HG02884 (cell line): ENCODE measurements around the gene PCBP3.

ENCODE experiments used
- ATAC-seq: cut with Tn5 transposase; IDR thresholded peaks from one replicate; pipeline ENCODE4 v1.9.1; 2021; ENCODE audit warnings: mild to moderate bottlenecking, moderate library complexity; ENCODE audit not compliant: unreplicated experiment

The PCBP3 gene

GRCh38 chr21:45918011-45918410 lies 274.5 kb downstream of the PCBP3 start:
- no peak for ATAC-seq

GRCh38 chr21:45918835-45919447 lies 275.4 kb downstream of the PCBP3 start:
- ATAC-seq = no peak

- ATAC-seq = no peak
Measured at GRCh38 chr21:45919593-45919992, 276.1 kb downstream of the PCBP3 start.

- ATAC-seq = no peak
Measured at GRCh38 chr21:45920824-45921600, 277.5 kb downstream of the PCBP3 start.

- no peak for ATAC-seq
Measured at GRCh38 chr21:45921917-45922316, 278.4 kb downstream of the PCBP3 start.

- ATAC-seq = no peak
Measured at GRCh38 chr21:45922648-45923047, 279.1 kb downstream of the PCBP3 start.

- ATAC-seq = no peak
Measured at GRCh38 chr21:45923146-45923545, 279.6 kb downstream of the PCBP3 start.

- ATAC-seq = no peak
Measured at GRCh38 chr21:45926281-45926680, 282.8 kb downstream of the PCBP3 start.

- no peak for ATAC-seq
Measured at GRCh38 chr21:45927032-45927431, 283.5 kb downstream of the PCBP3 start.

GRCh38 chr21:45927851-45928850 lies 284.6 kb downstream of the PCBP3 start:
- no peak for ATAC-seq

GRCh38 chr21:45929449-45929848 lies 285.9 kb downstream of the PCBP3 start:
- ATAC-seq = no peak

- no peak for ATAC-seq
Measured at GRCh38 chr21:45930231-45930760, 286.8 kb downstream of the PCBP3 start.

GRCh38 chr21:45930792-45931191 lies 287.3 kb downstream of the PCBP3 start:
- no peak for ATAC-seq

GRCh38 chr21:45931397-45931969 lies 288.0 kb downstream of the PCBP3 start:
- no peak for ATAC-seq

GRCh38 chr21:45932922-45933502 lies 289.5 kb downstream of the PCBP3 start:
- no peak for ATAC-seq

GRCh38 chr21:45934085-45934484 lies 290.6 kb downstream of the PCBP3 start:
- ATAC-seq = no peak

GRCh38 chr21:45934554-45934953 lies 291.0 kb downstream of the PCBP3 start:
- ATAC-seq = no peak

GRCh38 chr21:45935628-45936027 lies 292.1 kb downstream of the PCBP3 start:
- ATAC-seq = no peak

GRCh38 chr21:45937721-45938452 lies 294.4 kb downstream of the PCBP3 start:
- no peak for ATAC-seq

GRCh38 chr21:45938453-45938755 lies 294.9 kb downstream of the PCBP3 start:
- ATAC-seq = no peak
